LNCAP (cell line): ENCODE data around the gene EDIL3.

Source experiments
- TF ChIP-seq, protein P1 (sequence below): fragments of 450-650 bp; IDR thresholded peaks from 2 replicates; pipeline ENCODE4 v1.5.1; 2017; ENCODE audit warnings: mild to moderate bottlenecking

EDIL3 gene

DNA sequence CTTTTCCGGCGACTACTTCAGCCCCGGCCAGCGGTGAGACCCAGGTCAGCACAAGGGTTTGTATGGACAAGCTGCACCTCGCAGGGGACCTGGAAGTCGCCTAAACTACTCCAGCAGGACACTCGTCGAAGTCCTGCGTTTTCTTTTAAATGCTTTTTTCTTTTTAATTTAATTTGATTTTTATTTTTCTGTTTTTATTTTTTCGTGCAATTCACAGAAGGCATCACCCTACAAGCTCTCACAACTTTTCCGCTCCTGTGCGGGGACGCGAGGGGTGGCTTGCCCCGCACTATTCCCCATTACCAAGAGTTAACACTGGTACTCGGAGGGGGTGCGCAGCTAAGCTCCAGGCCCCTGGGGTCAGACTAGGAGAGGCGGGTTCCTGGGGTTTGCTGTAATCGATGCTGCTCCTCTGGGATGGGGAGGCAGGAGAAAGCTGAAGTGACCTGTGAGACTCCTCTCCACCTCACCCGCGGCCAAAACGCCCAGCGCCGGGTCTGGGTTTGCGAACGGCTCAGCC lies 1.3 kb downstream of the EDIL3 start:
- TF ChIP-seq, protein P1, sequence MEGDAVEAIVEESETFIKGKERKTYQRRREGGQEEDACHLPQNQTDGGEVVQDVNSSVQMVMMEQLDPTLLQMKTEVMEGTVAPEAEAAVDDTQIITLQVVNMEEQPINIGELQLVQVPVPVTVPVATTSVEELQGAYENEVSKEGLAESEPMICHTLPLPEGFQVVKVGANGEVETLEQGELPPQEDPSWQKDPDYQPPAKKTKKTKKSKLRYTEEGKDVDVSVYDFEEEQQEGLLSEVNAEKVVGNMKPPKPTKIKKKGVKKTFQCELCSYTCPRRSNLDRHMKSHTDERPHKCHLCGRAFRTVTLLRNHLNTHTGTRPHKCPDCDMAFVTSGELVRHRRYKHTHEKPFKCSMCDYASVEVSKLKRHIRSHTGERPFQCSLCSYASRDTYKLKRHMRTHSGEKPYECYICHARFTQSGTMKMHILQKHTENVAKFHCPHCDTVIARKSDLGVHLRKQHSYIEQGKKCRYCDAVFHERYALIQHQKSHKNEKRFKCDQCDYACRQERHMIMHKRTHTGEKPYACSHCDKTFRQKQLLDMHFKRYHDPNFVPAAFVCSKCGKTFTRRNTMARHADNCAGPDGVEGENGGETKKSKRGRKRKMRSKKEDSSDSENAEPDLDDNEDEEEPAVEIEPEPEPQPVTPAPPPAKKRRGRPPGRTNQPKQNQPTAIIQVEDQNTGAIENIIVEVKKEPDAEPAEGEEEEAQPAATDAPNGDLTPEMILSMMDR, result no peak

DNA sequence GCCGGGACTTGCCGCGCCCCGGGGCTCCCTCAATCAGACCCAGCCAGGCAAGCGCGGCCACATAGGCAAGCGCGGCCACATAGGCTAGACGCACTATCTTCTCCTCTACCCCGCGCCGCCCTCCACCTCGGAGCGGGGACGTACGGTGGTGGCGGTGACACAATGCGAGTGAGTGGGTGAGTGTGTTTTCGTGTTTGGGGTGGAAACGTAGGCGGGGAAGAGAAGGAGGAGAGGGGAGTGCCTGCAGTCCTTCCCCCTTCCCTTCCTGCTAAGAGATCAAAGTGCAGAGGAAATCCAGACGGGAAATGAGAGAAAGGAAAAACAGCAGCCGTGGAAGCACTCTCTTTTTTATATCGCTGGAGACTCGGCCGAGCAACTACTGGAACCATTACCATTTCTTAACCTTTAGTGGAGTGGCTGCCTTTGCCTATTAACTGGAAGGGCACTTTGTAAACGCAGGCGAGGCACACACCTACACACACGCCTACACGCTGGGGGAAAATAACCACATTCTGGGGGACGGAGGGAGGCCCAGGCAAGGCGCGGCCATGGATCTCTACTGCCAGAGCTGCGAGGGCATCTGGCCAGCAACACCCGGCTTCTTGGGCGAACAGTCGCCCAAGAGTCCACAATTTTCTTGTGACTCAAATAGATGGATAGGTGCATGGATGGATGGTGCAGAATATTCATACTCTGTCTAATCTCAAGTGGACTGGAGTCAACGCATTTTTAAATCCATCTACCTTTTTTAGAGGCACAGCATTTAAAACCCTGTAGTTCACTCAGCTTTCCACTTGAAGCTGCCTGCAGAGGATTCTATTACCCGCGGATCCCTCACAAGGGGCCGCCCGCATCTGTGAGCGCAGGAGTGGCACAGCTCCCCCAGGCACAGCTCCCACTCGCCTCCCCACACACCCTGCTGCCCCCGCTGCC lies 2.1 kb downstream of the EDIL3 start:
- TF ChIP-seq, protein P1, result no peak

DNA sequence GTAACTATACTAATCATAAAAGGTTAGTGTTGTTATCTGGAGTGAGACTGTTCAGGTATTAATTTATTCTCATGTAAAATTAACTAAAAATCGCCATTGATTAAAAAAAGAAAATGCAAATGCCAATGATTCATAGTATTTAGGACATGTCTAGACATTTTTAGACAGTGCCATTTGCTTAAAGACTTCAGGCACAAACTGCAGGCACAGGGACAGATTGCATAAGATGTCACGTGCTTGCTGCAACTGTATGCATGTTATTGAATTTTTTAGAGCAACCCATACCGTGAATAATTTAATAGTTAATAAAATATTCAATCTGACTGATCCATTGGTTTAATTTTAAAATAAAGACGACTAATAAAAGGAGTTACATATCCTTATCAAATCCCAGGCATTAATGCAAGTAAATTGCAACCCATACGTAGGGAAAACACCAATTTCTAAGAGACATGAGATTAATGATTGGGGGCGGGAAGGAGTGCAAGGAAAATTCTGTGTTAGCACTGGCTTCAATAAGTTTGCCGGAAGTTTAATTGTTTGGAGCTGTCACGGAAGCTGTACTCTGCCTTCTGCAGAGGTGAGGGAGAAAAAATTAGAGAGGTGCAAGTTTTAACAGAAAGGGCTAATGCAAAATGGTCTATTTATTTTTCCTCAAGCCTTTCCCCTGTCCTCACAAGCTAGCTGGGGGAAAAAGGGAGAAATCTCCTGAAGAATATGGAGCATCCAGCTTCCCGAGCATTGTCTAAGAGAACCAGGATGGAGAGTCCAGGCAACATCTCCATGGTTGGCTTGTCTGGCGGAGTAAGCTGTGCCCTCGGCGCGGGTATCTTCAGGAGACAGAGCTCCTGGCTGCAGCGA lies 2.9 kb downstream of the EDIL3 start:
- TF ChIP-seq, protein P1, result no peak

DNA sequence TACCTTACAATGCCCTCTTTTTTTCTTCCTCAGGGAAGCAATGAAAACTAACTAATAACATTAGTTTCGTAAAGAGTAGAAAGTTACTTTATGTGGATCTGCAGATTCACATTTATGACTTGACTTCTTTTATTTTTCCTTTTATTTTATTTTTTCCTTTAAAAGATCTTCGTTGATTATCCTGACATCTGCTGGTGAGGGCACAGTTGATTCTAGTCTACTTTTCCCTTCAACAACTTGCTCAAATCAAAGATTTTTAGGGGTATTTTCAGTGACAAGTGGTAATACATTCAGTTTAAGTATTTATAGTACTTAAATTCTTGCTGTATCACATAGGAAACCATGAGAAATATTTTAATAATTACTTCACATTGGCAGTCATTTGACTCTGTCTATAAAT lies 4.9 kb downstream of the EDIL3 start:
- TF ChIP-seq, protein P1, result no peak

DNA sequence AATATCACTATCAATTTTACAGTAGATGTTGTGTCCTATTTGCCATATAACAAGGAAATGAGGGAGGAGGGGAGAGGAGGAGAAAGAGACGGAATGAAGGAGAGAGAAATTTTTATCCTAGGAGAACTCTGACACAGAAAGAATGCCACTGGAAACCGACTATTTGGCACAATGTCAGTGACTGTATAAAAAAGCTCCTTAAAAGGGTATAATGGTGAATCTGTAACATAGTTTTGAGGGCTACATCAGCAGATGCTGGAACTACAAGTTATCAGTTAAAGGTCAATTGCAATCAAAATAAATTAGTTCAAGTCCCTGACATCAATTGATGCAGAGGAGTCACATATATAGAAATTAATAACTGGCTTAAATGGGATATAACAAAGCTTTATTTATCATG lies 5.7 kb downstream of the EDIL3 start:
- TF ChIP-seq, protein P1, result no peak

DNA sequence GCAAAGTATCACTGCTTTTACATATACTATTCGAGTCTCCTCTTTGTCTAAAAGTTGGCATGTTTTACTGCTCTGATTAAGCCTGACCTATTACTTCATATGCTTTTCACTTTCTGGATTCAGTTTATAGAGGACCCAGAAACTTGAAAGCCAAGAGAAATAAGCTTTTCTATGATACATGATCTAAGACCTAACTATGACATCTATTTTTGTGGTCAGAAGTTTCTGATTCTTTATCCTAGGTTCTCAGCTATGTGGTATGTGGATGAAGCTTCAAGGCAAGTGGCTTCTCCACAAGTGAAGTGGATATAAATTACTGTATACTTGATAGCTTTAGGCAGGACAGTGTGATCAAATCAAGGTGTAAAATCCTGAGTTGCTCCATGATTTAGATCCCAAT lies 6.3 kb downstream of the EDIL3 start:
- TF ChIP-seq, protein P1, result no peak

DNA sequence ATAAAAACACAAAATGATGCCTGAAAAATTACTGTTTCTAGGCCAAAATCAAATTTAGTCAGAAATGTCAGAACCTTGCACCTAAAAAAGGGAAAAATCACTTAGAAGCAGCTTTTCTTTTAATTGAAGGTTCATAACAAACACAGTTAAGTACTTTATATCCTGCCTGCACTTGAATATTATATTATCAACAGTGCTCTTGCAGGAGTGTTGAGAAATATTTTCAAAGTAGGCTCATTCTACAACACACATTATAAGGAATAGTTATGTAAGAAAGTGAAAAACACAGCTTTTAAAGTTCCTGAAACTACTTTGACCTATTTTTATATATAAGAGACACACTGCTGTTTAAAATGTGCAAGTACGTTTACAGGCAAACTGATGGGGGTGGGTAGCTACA lies 8.3 kb downstream of the EDIL3 start:
- TF ChIP-seq, protein P1, result no peak
